Panc1 (cell line): ENCODE results near the gene GPR107.

ENCODE experiments used
- TF ChIP-seq, protein P1 (sequence below): fragments of 450-650 bp; IDR thresholded peaks from 2 replicates; pipeline ENCODE4 v1.5.1; 2017; ENCODE audit warnings: mild to moderate bottlenecking
- TF ChIP-seq, protein P2 (sequence below), 2 experiments: IDR thresholded peaks; 2 replicates each; pipeline ENCODE4 v1.6.1; 2011 to 2012; ENCODE audit warnings: low read depth in 2 of 2, control low read depth in 1 of 2, low read length in 1 of 2, mild to moderate bottlenecking in 1 of 2, moderate library complexity in 1 of 2; ENCODE audit not compliant: insufficient read depth in 1 of 2

DNA sequence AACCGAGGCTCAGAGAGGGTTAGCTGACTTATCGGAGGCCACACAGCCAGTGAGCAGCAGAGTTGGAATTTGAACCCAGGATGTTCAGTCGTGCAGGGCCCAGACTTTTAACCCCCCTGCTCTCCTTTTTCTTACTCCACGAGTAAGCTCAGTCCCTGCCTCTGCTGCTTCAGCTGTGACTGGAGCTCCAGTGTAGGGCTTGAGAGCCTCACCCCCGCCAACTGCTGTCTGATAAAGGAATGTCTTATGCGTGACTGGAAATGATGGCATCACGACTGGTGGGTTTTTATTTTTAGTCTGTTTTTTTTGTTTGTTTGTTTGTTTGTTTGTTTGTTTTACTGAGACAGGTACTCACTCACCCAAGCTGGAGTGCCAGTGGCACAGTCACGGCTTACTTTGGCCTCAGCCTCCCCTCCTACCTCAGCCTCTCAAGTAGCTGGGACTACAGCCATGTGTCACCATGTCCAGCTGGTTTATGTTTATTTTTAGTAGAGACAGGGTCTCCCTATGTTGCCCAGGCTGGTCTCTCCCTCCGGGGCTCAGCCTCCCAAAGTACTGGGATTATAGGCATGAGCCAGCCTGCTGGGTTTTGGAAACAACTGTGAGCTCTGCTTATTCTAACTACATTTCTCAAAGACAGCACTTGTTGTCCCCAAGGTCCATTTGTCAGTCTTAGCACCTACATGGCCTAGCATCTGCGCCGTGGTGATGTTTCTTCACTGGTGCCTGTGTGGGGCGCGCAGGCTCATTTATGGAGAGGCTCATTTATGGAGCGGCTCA, 66.0 kb downstream of the GPR107 start:
- TF ChIP-seq, protein P1, sequence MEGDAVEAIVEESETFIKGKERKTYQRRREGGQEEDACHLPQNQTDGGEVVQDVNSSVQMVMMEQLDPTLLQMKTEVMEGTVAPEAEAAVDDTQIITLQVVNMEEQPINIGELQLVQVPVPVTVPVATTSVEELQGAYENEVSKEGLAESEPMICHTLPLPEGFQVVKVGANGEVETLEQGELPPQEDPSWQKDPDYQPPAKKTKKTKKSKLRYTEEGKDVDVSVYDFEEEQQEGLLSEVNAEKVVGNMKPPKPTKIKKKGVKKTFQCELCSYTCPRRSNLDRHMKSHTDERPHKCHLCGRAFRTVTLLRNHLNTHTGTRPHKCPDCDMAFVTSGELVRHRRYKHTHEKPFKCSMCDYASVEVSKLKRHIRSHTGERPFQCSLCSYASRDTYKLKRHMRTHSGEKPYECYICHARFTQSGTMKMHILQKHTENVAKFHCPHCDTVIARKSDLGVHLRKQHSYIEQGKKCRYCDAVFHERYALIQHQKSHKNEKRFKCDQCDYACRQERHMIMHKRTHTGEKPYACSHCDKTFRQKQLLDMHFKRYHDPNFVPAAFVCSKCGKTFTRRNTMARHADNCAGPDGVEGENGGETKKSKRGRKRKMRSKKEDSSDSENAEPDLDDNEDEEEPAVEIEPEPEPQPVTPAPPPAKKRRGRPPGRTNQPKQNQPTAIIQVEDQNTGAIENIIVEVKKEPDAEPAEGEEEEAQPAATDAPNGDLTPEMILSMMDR, result no peak
- TF ChIP-seq, protein P2, sequence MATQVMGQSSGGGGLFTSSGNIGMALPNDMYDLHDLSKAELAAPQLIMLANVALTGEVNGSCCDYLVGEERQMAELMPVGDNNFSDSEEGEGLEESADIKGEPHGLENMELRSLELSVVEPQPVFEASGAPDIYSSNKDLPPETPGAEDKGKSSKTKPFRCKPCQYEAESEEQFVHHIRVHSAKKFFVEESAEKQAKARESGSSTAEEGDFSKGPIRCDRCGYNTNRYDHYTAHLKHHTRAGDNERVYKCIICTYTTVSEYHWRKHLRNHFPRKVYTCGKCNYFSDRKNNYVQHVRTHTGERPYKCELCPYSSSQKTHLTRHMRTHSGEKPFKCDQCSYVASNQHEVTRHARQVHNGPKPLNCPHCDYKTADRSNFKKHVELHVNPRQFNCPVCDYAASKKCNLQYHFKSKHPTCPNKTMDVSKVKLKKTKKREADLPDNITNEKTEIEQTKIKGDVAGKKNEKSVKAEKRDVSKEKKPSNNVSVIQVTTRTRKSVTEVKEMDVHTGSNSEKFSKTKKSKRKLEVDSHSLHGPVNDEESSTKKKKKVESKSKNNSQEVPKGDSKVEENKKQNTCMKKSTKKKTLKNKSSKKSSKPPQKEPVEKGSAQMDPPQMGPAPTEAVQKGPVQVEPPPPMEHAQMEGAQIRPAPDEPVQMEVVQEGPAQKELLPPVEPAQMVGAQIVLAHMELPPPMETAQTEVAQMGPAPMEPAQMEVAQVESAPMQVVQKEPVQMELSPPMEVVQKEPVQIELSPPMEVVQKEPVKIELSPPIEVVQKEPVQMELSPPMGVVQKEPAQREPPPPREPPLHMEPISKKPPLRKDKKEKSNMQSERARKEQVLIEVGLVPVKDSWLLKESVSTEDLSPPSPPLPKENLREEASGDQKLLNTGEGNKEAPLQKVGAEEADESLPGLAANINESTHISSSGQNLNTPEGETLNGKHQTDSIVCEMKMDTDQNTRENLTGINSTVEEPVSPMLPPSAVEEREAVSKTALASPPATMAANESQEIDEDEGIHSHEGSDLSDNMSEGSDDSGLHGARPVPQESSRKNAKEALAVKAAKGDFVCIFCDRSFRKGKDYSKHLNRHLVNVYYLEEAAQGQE (IDR thresholded peaks at IDR 0.05; ENCODE audit: insufficient read depth in 1 of 2, low read depth in 2 of 2, low read length in 1 of 2), result no peak
